B cell (primary cell): ENCODE data around the gene SLC4A5.

Experiments used
- EZH2 ChIP-seq: IDR thresholded peaks from 2 replicates; pipeline ENCODE4 v1.6.1; 2012; ENCODE audit warnings: borderline replicate concordance, low read depth, mild to moderate bottlenecking, moderate library complexity, low read length; ENCODE audit not compliant: insufficient read depth, poor library complexity, severe bottlenecking
- TF ChIP-seq, protein P1 (sequence below): fragments of 200-600 bp; IDR thresholded peaks from one replicate; pipeline ENCODE4 v1.8.0; 2022; ENCODE audit warnings: antibody characterized with exemption, mild to moderate bottlenecking

DNA sequence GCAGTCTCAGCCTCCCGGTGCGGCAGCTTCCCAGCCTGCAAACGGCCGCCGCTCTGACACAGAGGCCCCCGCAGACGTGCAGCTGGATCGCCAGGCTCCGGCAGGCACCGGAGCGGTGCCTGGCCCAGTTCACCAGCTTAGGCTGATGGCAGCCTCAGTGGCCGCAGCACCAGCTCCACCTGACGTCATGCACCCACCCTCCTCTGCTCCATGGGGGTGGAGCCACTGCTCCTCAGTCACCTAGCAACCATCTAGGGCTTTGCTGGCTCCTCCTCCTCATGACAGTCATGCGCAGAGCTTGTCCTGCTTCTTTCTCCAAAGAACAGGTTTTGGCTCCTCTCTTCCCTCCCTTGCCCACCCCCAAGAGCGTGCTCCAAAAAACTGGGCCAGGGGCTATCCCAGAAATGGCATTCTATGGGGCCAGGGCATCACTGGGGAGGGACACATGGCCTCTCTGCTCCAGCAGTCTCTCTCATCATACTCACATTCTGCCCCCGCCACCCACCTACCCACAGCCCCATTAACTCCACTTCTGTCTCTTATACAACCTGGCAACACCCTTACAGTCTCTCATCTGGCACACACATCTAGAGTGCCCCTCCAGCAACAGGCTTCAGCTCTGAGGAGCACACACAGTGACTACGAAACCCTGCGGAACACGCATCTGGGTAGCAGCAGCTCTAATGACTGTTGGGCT, 31.4 kb upstream of the SLC4A5 start:
- TF ChIP-seq, protein P1, sequence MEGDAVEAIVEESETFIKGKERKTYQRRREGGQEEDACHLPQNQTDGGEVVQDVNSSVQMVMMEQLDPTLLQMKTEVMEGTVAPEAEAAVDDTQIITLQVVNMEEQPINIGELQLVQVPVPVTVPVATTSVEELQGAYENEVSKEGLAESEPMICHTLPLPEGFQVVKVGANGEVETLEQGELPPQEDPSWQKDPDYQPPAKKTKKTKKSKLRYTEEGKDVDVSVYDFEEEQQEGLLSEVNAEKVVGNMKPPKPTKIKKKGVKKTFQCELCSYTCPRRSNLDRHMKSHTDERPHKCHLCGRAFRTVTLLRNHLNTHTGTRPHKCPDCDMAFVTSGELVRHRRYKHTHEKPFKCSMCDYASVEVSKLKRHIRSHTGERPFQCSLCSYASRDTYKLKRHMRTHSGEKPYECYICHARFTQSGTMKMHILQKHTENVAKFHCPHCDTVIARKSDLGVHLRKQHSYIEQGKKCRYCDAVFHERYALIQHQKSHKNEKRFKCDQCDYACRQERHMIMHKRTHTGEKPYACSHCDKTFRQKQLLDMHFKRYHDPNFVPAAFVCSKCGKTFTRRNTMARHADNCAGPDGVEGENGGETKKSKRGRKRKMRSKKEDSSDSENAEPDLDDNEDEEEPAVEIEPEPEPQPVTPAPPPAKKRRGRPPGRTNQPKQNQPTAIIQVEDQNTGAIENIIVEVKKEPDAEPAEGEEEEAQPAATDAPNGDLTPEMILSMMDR = no peak
- no peak for TF ChIP-seq EZH2
